Adrenal gland (tissue), 5 donors: Measurements from ENCODE around the gene RHBDF2.

ENCODE experiments used
- CTCF ChIP-seq, 6 experiments: fragments of 450-650 bp in 4 of 6; fragments of 200-600 bp in 2 of 6; sonication (generic) in 1 of 6; IDR thresholded peaks; 1 replicate in 5 of 6; 2 replicates in 1 of 6; pipeline versions ENCODE4 v1.5.1 to v1.8.0; 2016 to 2021; ENCODE audit warnings: antibody characterized with exemption in 6 of 6, mild to moderate bottlenecking in 2 of 6, moderate library complexity in 1 of 6
- POLR2A ChIP-seq, 2 donors: fragments of 450-650 bp; IDR thresholded peaks; one replicate each; pipeline ENCODE4 v1.6.1; 2017; ENCODE audit warnings: antibody characterized with exemption in 2 of 2, mild to moderate bottlenecking in 2 of 2, moderate library complexity in 1 of 2
- donor health status: DM: no; HTN: no; CAD: no.

GRCh38 chr17:76439314-76439928 is 61.8 kb downstream of the RHBDF2 start:
- TF ChIP-seq CTCF (IDR thresholded peaks at IDR 0.05) (no peak), POLR2A (IDR thresholded peaks at IDR 0.05) (no peak)
